Fibroblast of skin of left biceps (primary cell): Measurements from ENCODE around the gene SMAD3.

ENCODE experiments used
- DNase-seq, 2 experiments: peaks; one replicate each; pipeline ENCODE4 v3.0.0-alpha.2; 2013; ENCODE audit warnings: low read depth in 2 of 2

SMAD3 gene

GRCh38 chr15:67180035-67180434 lies 114.6 kb downstream of the SMAD3 start:
- DNase-seq = no peak

DNA sequence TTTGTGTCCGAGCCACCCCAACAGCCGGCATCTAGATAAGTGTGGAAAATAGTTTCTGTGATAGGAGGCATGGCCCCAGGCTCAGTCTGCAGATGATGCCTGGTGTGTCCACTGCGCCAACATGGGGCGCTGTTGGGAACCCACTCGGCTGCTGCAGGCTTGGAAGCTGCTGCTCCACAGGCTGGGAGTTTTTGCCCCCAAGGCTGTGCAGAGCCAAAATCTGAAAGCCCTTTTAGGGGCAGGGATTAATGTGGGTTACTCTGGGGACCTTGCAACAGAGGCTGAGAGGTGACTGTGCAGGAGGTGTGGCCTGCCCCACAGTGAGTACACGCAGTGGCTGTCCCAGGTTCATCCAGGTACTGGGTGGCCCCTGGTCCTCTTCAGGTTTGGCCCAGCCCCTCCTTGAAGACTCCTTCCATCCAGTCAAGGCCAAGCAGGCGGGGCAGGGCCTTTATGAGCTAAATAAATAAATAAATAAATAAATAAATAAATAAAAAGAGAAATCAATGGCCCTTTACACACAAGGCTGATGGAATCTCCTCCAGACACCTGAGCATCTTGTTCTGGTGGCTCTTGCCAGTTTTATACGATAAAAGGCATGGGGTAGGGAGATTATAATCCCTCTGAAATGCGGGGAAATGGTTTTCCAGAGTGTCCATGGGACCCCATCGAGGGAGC lies 115.3 kb downstream of the SMAD3 start:
- DNase-seq = no peak

DNA sequence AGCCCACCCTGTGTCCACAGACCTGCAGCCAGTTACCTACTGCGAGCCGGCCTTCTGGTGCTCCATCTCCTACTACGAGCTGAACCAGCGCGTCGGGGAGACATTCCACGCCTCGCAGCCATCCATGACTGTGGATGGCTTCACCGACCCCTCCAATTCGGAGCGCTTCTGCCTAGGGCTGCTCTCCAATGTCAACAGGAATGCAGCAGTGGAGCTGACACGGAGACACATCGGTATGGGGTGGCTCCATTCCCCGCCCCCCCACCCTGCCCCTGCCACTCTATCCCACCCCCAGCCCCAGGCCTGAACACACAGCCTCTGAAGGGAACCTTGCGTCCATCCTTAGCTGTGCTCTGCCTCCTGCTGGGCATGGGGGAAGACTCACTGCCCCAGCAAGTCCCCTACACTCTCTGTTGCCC lies 115.8 kb downstream of the SMAD3 start:
- no peak for DNase-seq

DNA sequence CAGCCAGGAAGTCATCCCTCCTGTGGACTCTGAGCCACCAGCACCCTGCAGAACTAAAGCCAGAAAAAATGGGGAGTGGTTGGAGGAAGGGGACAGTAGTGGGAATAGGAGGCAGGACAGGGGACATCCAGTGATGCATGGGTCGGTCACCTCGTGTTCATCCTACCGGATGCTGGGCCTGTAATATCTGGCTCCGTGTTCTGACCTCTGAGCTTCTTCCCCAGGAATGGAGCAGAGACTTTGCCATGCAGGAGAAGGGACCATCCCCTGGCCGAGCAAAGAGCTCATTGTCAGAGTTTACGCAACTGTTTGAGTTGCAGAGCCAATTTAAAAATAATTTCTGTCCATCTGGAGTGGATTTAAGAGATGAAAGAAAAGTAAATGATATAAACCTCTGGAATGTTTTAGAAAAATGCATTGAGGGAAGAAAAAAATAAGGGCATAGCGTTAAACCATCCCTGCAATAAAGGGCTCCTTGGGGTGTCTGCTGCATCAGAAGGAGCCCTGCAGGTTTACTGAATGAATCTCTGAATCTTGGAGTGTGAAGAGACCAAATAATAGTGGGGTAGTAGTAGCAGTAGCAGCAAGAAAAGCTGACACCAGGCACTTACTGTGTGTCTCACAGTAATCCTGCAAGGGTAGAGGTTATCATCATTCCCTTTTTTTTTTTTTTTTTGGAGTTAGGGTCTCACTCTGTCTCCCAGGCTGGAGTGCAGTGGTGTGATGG lies 118.2 kb downstream of the SMAD3 start:
- DNase-seq = peak; percentile 78

DNA sequence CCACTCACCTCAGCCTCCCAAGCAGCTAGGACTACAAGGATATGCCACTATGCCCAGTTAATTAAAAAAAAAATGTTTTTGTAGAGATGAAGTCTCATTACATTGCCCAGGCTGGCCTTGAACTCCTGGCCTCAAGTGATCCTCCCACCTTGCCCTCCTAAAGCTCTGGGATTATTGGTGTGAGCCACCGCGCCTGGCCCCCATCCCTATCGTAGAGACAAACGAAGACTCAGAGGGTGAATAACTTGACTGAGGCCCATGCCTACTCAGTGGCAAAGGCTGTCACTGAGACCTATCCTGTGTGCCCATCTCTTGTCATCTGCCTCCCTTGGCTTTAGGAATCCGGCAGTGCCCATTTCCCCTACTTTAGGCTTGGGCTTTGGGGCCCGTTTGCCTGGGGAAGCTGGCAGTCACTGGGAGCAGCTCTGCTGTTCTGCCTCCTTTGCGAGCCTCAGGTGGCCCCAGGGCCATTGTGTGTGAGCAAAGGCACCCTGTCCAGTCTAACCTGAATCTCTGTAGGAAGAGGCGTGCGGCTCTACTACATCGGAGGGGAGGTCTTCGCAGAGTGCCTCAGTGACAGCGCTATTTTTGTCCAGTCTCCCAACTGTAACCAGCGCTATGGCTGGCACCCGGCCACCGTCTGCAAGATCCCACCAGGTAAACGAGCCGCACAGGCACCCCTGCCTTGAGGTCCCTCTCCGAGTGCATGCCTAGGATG lies 119.0 kb downstream of the SMAD3 start:
- no peak for DNase-seq

- DNase-seq = no peak
Observed at GRCh38 chr15:67185051-67185450, 119.6 kb downstream of the SMAD3 start.

GRCh38 chr15:67185621-67186225 lies 120.3 kb downstream of the SMAD3 start:
- no peak for DNase-seq

- DNase-seq = no peak
Observed at GRCh38 chr15:67186226-67186649, 120.8 kb downstream of the SMAD3 start.

DNA sequence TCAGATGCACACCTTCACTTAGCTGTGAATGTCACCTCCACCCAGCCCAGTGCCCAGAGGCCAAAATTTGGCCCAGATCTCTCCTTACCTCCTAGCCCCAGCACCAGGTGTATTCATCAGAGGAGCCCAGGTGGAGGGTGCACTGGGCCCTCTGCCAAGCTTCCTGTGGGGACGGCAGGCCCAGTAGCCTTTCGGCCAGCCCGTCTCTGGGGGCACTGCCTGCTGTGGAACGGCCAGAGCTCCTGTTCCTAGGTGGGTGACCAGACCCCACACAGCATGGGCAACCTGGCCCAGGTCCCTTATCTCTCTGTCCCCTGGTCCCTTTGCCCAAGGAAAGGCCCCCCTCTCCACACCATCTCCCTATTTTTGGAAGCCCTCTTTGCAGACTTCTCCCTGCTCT lies 121.3 kb downstream of the SMAD3 start:
- no peak for DNase-seq

DNA sequence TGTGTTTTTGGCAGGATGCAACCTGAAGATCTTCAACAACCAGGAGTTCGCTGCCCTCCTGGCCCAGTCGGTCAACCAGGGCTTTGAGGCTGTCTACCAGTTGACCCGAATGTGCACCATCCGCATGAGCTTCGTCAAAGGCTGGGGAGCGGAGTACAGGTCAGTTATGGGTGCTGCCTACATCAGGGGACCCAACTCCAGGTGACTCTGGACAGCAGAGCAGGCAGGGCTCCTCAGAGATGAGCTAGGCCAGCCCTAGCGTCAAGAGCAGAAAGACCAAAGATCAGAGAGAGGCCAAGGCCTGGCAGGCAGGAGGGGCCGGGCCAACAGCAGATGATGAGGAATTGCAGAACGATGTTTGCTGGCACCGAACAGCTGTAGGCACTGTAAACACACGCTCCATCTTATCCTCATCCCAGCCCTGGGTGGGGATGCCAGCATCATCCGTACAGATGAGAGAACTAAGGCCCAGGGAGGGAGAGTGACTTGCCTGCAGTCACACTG lies 122.0 kb downstream of the SMAD3 start:
- DNase-seq = no peak

- peak; percentile 95 for DNase-seq
Observed at GRCh38 chr15:67188551-67189218, 123.3 kb downstream of the SMAD3 start.

GRCh38 chr15:67189326-67190051 lies 124.1 kb downstream of the SMAD3 start:
- DNase-seq = no peak

GRCh38 chr15:67190326-67190725 lies 124.9 kb downstream of the SMAD3 start:
- no peak for DNase-seq

GRCh38 chr15:67190813-67191212 lies 125.4 kb downstream of the SMAD3 start:
- no peak for DNase-seq

- no peak for DNase-seq
Observed at GRCh38 chr15:67192185-67192820, 126.9 kb downstream of the SMAD3 start.

DNA sequence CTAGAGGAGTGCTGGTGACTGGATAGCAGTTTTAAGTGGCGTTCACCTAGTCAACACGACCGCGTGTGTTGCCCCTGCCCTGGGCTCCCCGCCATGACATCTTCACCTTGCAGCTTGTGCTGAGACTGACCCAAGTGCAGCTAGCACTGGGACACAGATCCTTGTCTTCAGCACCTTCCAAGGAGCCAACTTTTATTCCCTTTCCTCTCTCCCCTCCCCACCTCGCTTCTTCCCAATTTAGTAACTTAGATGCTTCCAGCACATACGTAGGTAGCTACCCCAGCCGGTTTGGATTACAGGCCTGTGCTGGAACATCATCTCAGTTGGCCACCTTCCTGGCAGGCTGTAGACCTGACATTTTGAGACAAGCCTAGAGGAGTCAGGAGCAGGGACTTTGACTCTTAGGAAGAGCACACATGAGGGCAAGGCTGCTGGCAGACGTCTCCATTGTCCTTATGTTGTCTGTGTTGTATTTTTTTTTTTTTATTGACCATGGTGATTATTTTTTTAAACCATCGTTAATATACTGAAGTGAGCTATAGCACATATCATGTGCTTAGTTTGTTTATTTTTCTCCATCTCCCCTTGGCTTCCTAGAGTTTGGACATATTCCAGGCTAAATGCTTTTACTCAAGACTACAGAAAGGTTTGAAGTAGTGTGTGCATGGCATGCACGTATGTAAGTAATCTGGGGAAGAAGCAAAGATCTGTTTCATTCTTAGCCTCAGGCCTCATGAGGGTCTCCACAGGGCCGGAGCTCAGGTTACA lies 128.0 kb downstream of the SMAD3 start:
- DNase-seq = no peak

GRCh38 chr15:67194171-67195114 lies 129.0 kb downstream of the SMAD3 start:
- no peak for DNase-seq

- no peak for DNase-seq
Observed at GRCh38 chr15:67195305-67195704, 129.9 kb downstream of the SMAD3 start.

- DNase-seq = no peak
Observed at GRCh38 chr15:67196222-67196621, 130.8 kb downstream of the SMAD3 start.
